Esophagus squamous epithelium (tissue), 4 donors: ENCODE data around the gene C12orf50.

Experiments used
- CTCF ChIP-seq, 6 experiments: fragments of 450-650 bp in 4 of 6; fragments of 200-600 bp in 2 of 6; sonication (generic) in 2 of 6; IDR thresholded peaks; one replicate each; pipeline ENCODE4 v1.5.1; 2016 to 2019; ENCODE audit warnings: antibody characterized with exemption in 6 of 6, mild to moderate bottlenecking in 4 of 6, moderate library complexity in 4 of 6
- POLR2A ChIP-seq, 4 donors: fragments of 450-650 bp; IDR thresholded peaks; one replicate each; pipeline ENCODE4 v1.6.1; 2017; ENCODE audit warnings: antibody characterized with exemption in 4 of 4, mild to moderate bottlenecking in 4 of 4, moderate library complexity in 3 of 4

- TF ChIP-seq CTCF (IDR thresholded peaks at IDR 0.05) (no peak), POLR2A (IDR thresholded peaks at IDR 0.05) (no peak)
Observed at GRCh38 chr12:87931812-87932211, 97.4 kb downstream of the C12orf50 start.
